Measurements from ENCODE around the gene PAX9.

Gene PAX9

DNA sequence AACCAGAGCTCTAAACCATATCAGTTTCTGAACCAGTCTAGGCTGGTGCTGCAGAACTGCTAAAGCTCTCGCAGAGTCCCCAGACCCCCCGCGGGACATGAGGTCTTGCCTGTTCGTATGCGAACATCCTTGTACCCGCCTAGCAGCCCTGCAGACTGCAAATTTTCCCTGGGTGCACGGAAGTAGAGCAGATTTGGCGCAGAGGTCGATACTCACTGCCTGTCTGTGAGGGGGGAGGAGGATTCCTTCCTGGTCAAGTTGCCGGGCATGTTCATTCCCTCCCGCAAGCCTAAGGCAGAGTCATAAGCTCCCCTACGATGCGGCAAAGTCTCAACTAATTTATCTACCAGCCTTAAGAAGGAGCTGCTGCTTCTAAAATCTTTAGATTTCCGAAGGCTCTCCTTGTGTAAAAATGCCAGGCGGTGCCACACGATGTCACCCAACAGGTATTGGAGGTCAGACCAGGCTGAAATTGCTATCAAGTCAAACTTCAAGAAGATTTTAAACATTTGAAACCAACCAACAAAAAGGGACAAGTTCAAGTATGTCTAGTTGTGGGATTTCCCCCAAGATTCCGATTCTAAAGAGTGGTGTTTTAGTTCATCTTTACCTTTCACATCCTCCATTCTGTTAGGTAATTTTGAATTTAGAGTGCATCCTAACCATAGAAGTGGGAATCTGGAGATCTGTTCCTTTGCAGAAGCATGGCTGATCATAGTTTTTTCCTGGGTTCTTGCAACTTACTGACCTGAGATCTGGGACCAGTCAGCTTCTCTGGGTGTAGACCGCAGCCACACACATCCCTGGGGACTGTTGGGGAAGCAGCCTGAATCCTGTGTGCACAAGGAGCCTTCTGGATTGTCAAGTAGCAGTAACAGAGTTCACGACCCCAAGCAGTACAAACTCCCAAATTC lies 1.6 kb upstream of the PAX9 start:
- H3K9me3 ChIP-seq (ENCODE audit: control insufficient read depth, insufficient read depth, low read length) = no peaks in the 10 kb centered on the region
- H3K36me3 ChIP-seq (ENCODE audit: insufficient read depth, low read length) = no peaks in the 10 kb centered on the region
- peaks cover 9% of the 10 kb centered on the region; the same call in 1 of the 2 replicates for H3K4me1 ChIP-seq (ENCODE audit: insufficient read depth, low read length)
- H3K9ac ChIP-seq (ENCODE audit: low read depth, low read length) = no peak overlapping the region

DNA sequence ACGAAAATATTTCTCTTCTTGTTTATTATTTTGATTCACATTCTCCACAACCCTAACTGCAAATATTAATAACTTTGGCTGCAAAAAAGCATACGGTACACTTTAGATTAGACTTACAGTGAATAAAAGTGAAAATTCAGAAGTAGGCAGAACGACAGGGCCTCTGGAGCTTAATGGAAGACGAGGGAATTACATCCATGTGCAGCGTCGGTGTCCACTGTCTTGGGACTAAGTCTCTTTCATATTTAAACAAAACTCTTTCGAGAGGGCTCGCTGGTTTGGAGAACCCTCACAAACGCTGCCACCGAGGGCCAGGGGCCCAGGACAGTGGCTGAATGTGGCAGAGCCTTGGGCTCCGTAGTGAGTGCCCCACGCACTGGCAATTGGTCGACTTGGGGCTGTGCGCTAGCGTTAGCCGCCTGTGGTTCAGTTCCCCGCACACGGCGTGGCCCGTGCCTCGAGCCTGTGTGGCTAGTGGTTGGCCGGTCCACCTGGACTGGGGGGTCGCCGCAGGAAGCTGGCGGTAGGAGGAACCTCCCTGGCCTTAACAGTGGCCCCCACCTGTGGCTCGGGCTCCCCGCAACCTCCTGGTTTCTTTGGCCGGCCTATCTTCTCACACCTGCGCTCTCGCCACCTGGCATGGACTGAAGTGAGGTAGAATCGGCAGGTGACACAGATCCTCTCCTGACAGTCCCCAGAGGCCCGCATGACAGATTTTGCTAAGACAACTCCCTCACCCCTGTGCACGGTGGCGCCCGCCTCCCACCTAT lies 739 bp upstream of the PAX9 start:
- H3K36me3 ChIP-seq (ENCODE audit: insufficient read depth, low read length) = no peaks in the 10 kb centered on the region
- H3K9me3 ChIP-seq (ENCODE audit: control insufficient read depth, insufficient read depth, low read length) = no peaks in the 10 kb centered on the region
- peaks cover 9% of the 10 kb centered on the region; the same call in 1 of the 2 replicates for H3K4me1 ChIP-seq (ENCODE audit: insufficient read depth, low read length)
- H3K9ac ChIP-seq (ENCODE audit: low read depth, low read length) = peak overlapping the region; percentile 57; the same call in 1 of the 2 replicates

GRCh38 chr14:36662258-36662542 lies 540 bp downstream of the PAX9 start:
- peak overlapping the region; percentile 57; the same call in 1 of the 2 replicates for H3K9ac ChIP-seq (ENCODE audit: low read depth, low read length)
- H3K4me1 ChIP-seq (ENCODE audit: insufficient read depth, low read length) = peaks cover 6% of the 10 kb centered on the region; the same call in 1 of the 2 replicates
- H3K36me3 ChIP-seq (ENCODE audit: insufficient read depth, low read length) = no peaks in the 10 kb centered on the region
- H3K9me3 ChIP-seq (ENCODE audit: control insufficient read depth, insufficient read depth, low read length) = no peaks in the 10 kb centered on the region

- Histone ChIP-seq H3K4me1 (ENCODE audit: insufficient read depth, low read length) (peaks cover 4% of the 10 kb centered on the region; the same call in 1 of the 2 replicates), H3K36me3 (ENCODE audit: insufficient read depth, low read length) (no peaks in the 10 kb centered on the region), H3K9ac (ENCODE audit: low read depth, low read length) (peak overlapping the region; percentile 57; the same call in 1 of the 2 replicates), H3K9me3 (ENCODE audit: control insufficient read depth, insufficient read depth, low read length) (no peaks in the 10 kb centered on the region)
Measured at GRCh38 chr14:36662543-36663403, 1.1 kb downstream of the PAX9 start.

- Histone ChIP-seq H3K9ac (ENCODE audit: low read depth, low read length) (peak overlapping the region; percentile 57; the same call in 1 of the 2 replicates), H3K36me3 (ENCODE audit: insufficient read depth, low read length) (no peaks in the 10 kb centered on the region), H3K4me1 (ENCODE audit: insufficient read depth, low read length) (peaks cover 4% of the 10 kb centered on the region; the same call in 1 of the 2 replicates), H3K9me3 (ENCODE audit: control insufficient read depth, insufficient read depth, low read length) (no peaks in the 10 kb centered on the region)
Measured at GRCh38 chr14:36663404-36664321, 2.0 kb downstream of the PAX9 start.

- peaks cover 4% of the 10 kb centered on the region; the same call in 1 of the 2 replicates for H3K4me1 ChIP-seq (ENCODE audit: insufficient read depth, low read length)
- no peaks in the 10 kb centered on the region for H3K9me3 ChIP-seq (ENCODE audit: control insufficient read depth, insufficient read depth, low read length)
- no peak overlapping the region; the same call in 1 of the 2 replicates for H3K9ac ChIP-seq (ENCODE audit: low read depth, low read length)
- H3K36me3 ChIP-seq (ENCODE audit: insufficient read depth, low read length) = no peaks in the 10 kb centered on the region
Measured at GRCh38 chr14:36664322-36665193, 2.9 kb downstream of the PAX9 start.

- Histone ChIP-seq H3K9ac (ENCODE audit: low read depth, low read length) (peak overlapping the region; percentile 44; the same call in 1 of the 2 replicates), H3K9me3 (ENCODE audit: control insufficient read depth, insufficient read depth, low read length) (no peaks in the 10 kb centered on the region), H3K36me3 (ENCODE audit: insufficient read depth, low read length) (no peaks in the 10 kb centered on the region), H3K4me1 (ENCODE audit: insufficient read depth, low read length) (no peaks in the 10 kb centered on the region)
Measured at GRCh38 chr14:36665887-36666415, 4.3 kb downstream of the PAX9 start.

- peak overlapping the region; percentile 44; the same call in 1 of the 2 replicates for H3K9ac ChIP-seq (ENCODE audit: low read depth, low read length)
- no peaks in the 10 kb centered on the region for H3K4me1 ChIP-seq (ENCODE audit: insufficient read depth, low read length)
- H3K36me3 ChIP-seq (ENCODE audit: insufficient read depth, low read length) = no peaks in the 10 kb centered on the region
- 0 out of 2 replicates have a peak, but pooled peaks cover 2% of the 10 kb centered on the region for H3K9me3 ChIP-seq (ENCODE audit: control insufficient read depth, insufficient read depth, low read length)
Measured at GRCh38 chr14:36666416-36667206, 5.0 kb downstream of the PAX9 start.

- 0 out of 2 replicates have a peak, but pooled peaks cover 2% of the 10 kb centered on the region for H3K9me3 ChIP-seq (ENCODE audit: control insufficient read depth, insufficient read depth, low read length)
- no peaks in the 10 kb centered on the region for H3K36me3 ChIP-seq (ENCODE audit: insufficient read depth, low read length)
- H3K4me1 ChIP-seq (ENCODE audit: insufficient read depth, low read length) = no peaks in the 10 kb centered on the region
- H3K9ac ChIP-seq (ENCODE audit: low read depth, low read length) = no peak overlapping the region
Measured at GRCh38 chr14:36667679-36668078, 6.0 kb downstream of the PAX9 start.

- Histone ChIP-seq H3K4me1 (ENCODE audit: insufficient read depth, low read length) (peaks cover 10% of the 10 kb centered on the region; the same call in 1 of the 2 replicates), H3K9me3 (ENCODE audit: control insufficient read depth, insufficient read depth, low read length) (0 out of 2 replicates have a peak, but pooled peaks cover 2% of the 10 kb centered on the region), H3K36me3 (ENCODE audit: insufficient read depth, low read length) (no peaks in the 10 kb centered on the region), H3K9ac (ENCODE audit: low read depth, low read length) (no peak overlapping the region)
Measured at GRCh38 chr14:36671149-36671548, 9.5 kb downstream of the PAX9 start.

DNA sequence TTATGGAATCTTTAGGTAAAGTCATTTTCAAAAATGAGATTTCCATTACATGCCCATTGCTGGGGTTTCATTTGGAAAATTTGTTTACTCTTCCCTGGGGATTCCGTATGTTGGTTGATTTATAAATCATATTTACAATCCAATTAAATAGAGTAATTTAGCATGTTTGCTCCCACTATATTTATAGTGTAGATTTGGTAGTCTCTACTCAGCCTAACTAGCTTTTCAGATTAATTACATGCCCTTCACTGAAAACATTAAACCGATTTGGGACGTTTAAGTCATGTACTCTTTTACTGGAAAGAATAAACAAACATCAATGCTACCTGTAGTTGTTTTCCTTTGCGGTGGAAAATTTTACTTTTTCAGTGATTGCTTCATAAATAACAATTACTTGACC lies 10.4 kb downstream of the PAX9 start:
- H3K9me3 ChIP-seq (ENCODE audit: control insufficient read depth, insufficient read depth, low read length) = 0 out of 2 replicates have a peak, but pooled peaks cover 2% of the 10 kb centered on the region
- no peaks in the 10 kb centered on the region for H3K36me3 ChIP-seq (ENCODE audit: insufficient read depth, low read length)
- H3K4me1 ChIP-seq (ENCODE audit: insufficient read depth, low read length) = peaks cover 11% of the 10 kb centered on the region; the same call in 1 of the 2 replicates
- no peak overlapping the region for H3K9ac ChIP-seq (ENCODE audit: low read depth, low read length)
